Vagina (tissue), 2 donors: Measurements from ENCODE around the gene ENOX1.

Experiments used
- CTCF ChIP-seq, 3 experiments: fragments of 450-650 bp in 2 of 3; fragments of 200-600 bp in 1 of 3; sonication (generic) in 1 of 3; IDR thresholded peaks; one replicate each; pipeline ENCODE4 v1.5.1; 2017 to 2019; ENCODE audit warnings: antibody characterized with exemption in 3 of 3, mild to moderate bottlenecking in 2 of 3, moderate library complexity in 2 of 3
- POLR2A ChIP-seq, 2 donors: fragments of 450-650 bp; IDR thresholded peaks; one replicate each; pipeline ENCODE4 v1.6.1; 2017; ENCODE audit warnings: antibody characterized with exemption in 2 of 2, mild to moderate bottlenecking in 2 of 2, moderate library complexity in 2 of 2
- POLR2AphosphoS5 ChIP-seq, 2 donors: sonication (generic); formaldehyde crosslinking; IDR thresholded peaks; one replicate each; pipeline ENCODE4 v1.9.0; 2017; ENCODE audit warnings: antibody characterized with exemption in 2 of 2, mild to moderate bottlenecking in 2 of 2, low read depth in 1 of 2; ENCODE audit not compliant: insufficient read depth in 1 of 2

DNA sequence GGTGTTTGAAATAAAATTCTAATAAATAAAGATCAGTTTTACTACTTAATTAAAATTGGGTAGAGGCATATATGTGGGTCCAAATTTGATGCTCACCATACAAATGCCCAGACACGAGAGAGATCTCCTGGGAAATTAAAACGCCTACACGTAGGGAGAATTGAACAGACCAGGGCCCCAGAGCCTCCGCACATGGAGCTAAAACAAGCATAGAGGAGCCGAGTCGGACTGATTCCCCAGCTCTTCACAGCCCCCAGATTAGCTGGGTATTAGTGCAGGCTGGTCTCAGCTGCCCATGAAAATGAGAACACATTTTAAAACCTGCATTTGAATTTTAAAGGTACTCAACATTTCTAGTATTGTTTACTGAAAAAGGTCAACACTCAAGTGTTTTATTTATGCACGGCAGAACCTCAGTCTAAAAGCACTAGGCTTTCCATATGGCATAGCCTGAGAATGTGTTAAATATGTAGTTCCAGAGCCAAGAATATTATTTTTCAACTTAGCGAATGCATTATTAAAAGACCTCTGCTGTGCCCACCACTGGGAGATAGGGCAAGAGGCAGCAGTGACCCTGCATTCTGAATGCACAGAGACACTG lies 344.8 kb downstream of the ENOX1 start:
- no peak for TF ChIP-seq POLR2AphosphoS5 (IDR thresholded peaks at IDR 0.05; ENCODE audit: insufficient read depth in 1 of 2, low read depth in 1 of 2)
- TF ChIP-seq CTCF (IDR thresholded peaks at IDR 0.05) = no peak
- no peak for TF ChIP-seq POLR2A (IDR thresholded peaks at IDR 0.05)
